Measurements from ENCODE around the gene IRF7.

The IRF7 gene

GRCh38 chr11:641806-642370 is 26.1 kb upstream of the IRF7 start:
- no peak for DNase-seq (ENCODE audit: low read depth, low spot score)

GRCh38 chr11:640021-640706 is 24.4 kb upstream of the IRF7 start:
- no peak for DNase-seq (ENCODE audit: low read depth, low spot score)

GRCh38 chr11:639332-639955 is 23.7 kb upstream of the IRF7 start:
- no peak for DNase-seq (ENCODE audit: low read depth, low spot score)

GRCh38 chr11:638631-639331 is 23.0 kb upstream of the IRF7 start:
- no peak for DNase-seq (ENCODE audit: low read depth, low spot score)

- no peak for DNase-seq (ENCODE audit: low read depth, low spot score)
Measured at GRCh38 chr11:637593-638521, 22.1 kb upstream of the IRF7 start.

GRCh38 chr11:637333-637592 is 21.5 kb upstream of the IRF7 start:
- no peak for DNase-seq (ENCODE audit: low read depth, low spot score)

GRCh38 chr11:636511-637332 is 21.0 kb upstream of the IRF7 start, which contains the start of gene DRD4:
TSS of gene DRD4 (plus strand) at chr11:637269. CDS start at chr11:637305, 36 bp downstream.
- DNase-seq (ENCODE audit: low read depth, low spot score) = no peak

- no peak for DNase-seq (ENCODE audit: low read depth, low spot score)
Measured at GRCh38 chr11:635945-636510, 20.3 kb upstream of the IRF7 start.

GRCh38 chr11:630871-631270 is 15.1 kb upstream of the IRF7 start:
- no peak for DNase-seq (ENCODE audit: low read depth, low spot score)

GRCh38 chr11:629237-629583 is 13.5 kb upstream of the IRF7 start:
- no peak for DNase-seq (ENCODE audit: low read depth, low spot score)

GRCh38 chr11:628056-628455 is 12.3 kb upstream of the IRF7 start:
- DNase-seq (ENCODE audit: low read depth, low spot score) = no peak

- no peak for DNase-seq (ENCODE audit: low read depth, low spot score)
Measured at GRCh38 chr11:627308-627576, 11.5 kb upstream of the IRF7 start.

GRCh38 chr11:626475-627307 is 10.9 kb upstream of the IRF7 start, which contains the start of gene SCT:
TSS of gene SCT (minus strand) at chr11:627181. CDS start at chr11:627143, 38 bp downstream.
- DNase-seq (ENCODE audit: low read depth, low spot score) = no peak

GRCh38 chr11:625636-626268 is 10.0 kb upstream of the IRF7 start:
- no peak for DNase-seq (ENCODE audit: low read depth, low spot score)

GRCh38 chr11:624705-625635 is 9.2 kb upstream of the IRF7 start, which contains the start of gene CDHR5:
TSS of gene CDHR5 (minus strand) at chr11:624955. CDS start at chr11:624902, 53 bp downstream.
- DNase-seq (ENCODE audit: low read depth, low spot score) = no peak

- DNase-seq (ENCODE audit: low read depth, low spot score) = no peak
Measured at GRCh38 chr11:623999-624704, 8.4 kb upstream of the IRF7 start.

GRCh38 chr11:623349-623869 is 7.7 kb upstream of the IRF7 start:
- no peak for DNase-seq (ENCODE audit: low read depth, low spot score)
